ENCODE results near the gene SMIM15. TPM values are rescaled to one million over a fixed set of nuclear protein-coding genes. Genes with fewer than 3 reads are reported as not detected.

The SMIM15 gene
- total RNA-seq, 4 donors from 2014 or later = 6.2 to 17.1 (median 10.4) TPM

GRCh38 chr5:61183538-61183937, 21.3 kb upstream of the SMIM15 start:
- intact Hi-C loops (cut with DNase I; ENCODE audit: low total_unique reads) = no loop called here
- no peak overlapping the region for H3K4me3 ChIP-seq
- no peaks in the 10 kb centered on the region for H3K9me3 ChIP-seq
- no peaks in the 10 kb centered on the region for H3K4me1 ChIP-seq
- no peaks in the 10 kb centered on the region for H3K36me3 ChIP-seq
- in situ Hi-C loops (cut with MboI; ENCODE audit: low sequenced_read_pairs in 4 of 4) = no loop called here
- no peak for ATAC-seq
- H3K27me3 ChIP-seq = no peaks in the 10 kb centered on the region
- DNase-seq = no peak
- no peak overlapping the region for H3K27ac ChIP-seq
- TF ChIP-seq CTCF (IDR thresholded peaks at IDR 0.05 in 4 of 5, conservative IDR thresholded peaks at IDR 0.05 in 1 of 5) = no peak
- TF ChIP-seq POLR2A (IDR thresholded peaks at IDR 0.05) = no peak

GRCh38 chr5:61182449-61182848, 20.2 kb upstream of the SMIM15 start:
- TF ChIP-seq POLR2A (IDR thresholded peaks at IDR 0.05) (no peak), CTCF (IDR thresholded peaks at IDR 0.05 in 4 of 5, conservative IDR thresholded peaks at IDR 0.05 in 1 of 5) (no peak)
- Histone ChIP-seq H3K9me3 (no peaks in the 10 kb centered on the region), H3K36me3 (no peaks in the 10 kb centered on the region), H3K4me1 (no peaks in the 10 kb centered on the region), H3K4me3 (no peak overlapping the region), H3K27me3 (no peaks in the 10 kb centered on the region), H3K27ac (no peak overlapping the region)
- intact Hi-C loops (cut with DNase I; ENCODE audit: low total_unique reads) (no loop called here), in situ Hi-C loops (cut with MboI; ENCODE audit: low sequenced_read_pairs in 4 of 4) (no loop called here)
- DNase-seq (no peak), ATAC-seq (no peak)

GRCh38 chr5:61180886-61181285, 18.6 kb upstream of the SMIM15 start:
- Histone ChIP-seq H3K27ac (no peak overlapping the region), H3K27me3 (no peaks in the 10 kb centered on the region), H3K4me3 (no peak overlapping the region), H3K36me3 (no peaks in the 10 kb centered on the region), H3K9me3 (no peaks in the 10 kb centered on the region), H3K4me1 (no peaks in the 10 kb centered on the region)
- ATAC-seq (no peak), DNase-seq (no peak)
- no peak for TF ChIP-seq CTCF (IDR thresholded peaks at IDR 0.05 in 4 of 5, conservative IDR thresholded peaks at IDR 0.05 in 1 of 5)
- TF ChIP-seq POLR2A (IDR thresholded peaks at IDR 0.05) = no peak
- in situ Hi-C loops (cut with MboI; ENCODE audit: low sequenced_read_pairs in 4 of 4) (no loop called here), intact Hi-C loops (cut with DNase I; ENCODE audit: low total_unique reads) (no loop called here)

GRCh38 chr5:61178702-61179101, 16.4 kb upstream of the SMIM15 start:
- no peaks in the 10 kb centered on the region for H3K36me3 ChIP-seq
- intact Hi-C loops (cut with DNase I; ENCODE audit: low total_unique reads) = no loop called here
- H3K27me3 ChIP-seq = no peaks in the 10 kb centered on the region
- H3K4me3 ChIP-seq = no peak overlapping the region
- TF ChIP-seq CTCF (IDR thresholded peaks at IDR 0.05 in 4 of 5, conservative IDR thresholded peaks at IDR 0.05 in 1 of 5) (no peak), POLR2A (IDR thresholded peaks at IDR 0.05) (no peak)
- in situ Hi-C loops (cut with MboI; ENCODE audit: low sequenced_read_pairs in 4 of 4) = no loop called here
- H3K4me1 ChIP-seq = no peaks in the 10 kb centered on the region
- H3K27ac ChIP-seq = no peak overlapping the region
- ATAC-seq (no peak), DNase-seq (no peak)
- H3K9me3 ChIP-seq = no peaks in the 10 kb centered on the region

- in situ Hi-C loops (cut with MboI; ENCODE audit: low sequenced_read_pairs in 4 of 4) (no loop called here), intact Hi-C loops (cut with DNase I; ENCODE audit: low total_unique reads) (no loop called here)
- Histone ChIP-seq H3K36me3 (no peaks in the 10 kb centered on the region), H3K27ac (no peak overlapping the region), H3K27me3 (no peaks in the 10 kb centered on the region), H3K4me1 (no peaks in the 10 kb centered on the region), H3K9me3 (no peaks in the 10 kb centered on the region), H3K4me3 (no peak overlapping the region)
- DNase-seq = no peak
- ATAC-seq = no peak
- TF ChIP-seq POLR2A (IDR thresholded peaks at IDR 0.05) (no peak), CTCF (IDR thresholded peaks at IDR 0.05 in 4 of 5, conservative IDR thresholded peaks at IDR 0.05 in 1 of 5) (no peak)
These were observed 15.4 kb upstream of the SMIM15 start for GRCh38 chr5:61177716-61178115.
